ENCODE results near the gene SYNE1.

Gene SYNE1

DNA sequence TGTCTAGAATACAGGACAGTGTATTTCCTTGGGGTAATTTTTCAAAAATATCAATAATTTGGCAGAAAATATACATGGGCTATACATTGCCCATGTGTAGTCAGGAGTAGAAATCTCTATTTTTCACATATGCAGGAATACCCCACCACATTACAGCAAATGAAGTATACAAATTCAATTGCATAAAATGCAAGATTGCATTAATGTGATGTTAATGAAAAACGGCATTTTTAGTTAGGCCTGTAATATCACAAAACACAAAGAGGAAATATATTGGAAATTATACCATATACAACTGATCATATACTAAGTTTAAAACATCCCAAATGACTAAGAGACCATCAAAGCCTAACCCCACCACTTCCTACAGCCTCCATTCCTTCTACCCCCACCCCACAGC lies 154.9 kb downstream of the SYNE1 start:
- DNase-seq (ENCODE audit: low read depth in 1 of 2, low spot score in 1 of 2) = no peak
- no peak for TF ChIP-seq POLR2AphosphoS5 (IDR thresholded peaks at IDR 0.05; ENCODE audit: low read depth)
- no peak for TF ChIP-seq SPI1 (IDR thresholded peaks at IDR 0.05; ENCODE audit: borderline replicate concordance, low read depth)
- Histone ChIP-seq H3K4me3 (replicated peaks; ENCODE audit: insufficient read depth, low read length) (no peak overlapping the region), H3K27ac (replicated peaks) (no peak overlapping the region), H3K27me3 (ENCODE audit: insufficient read depth, poor library complexity, severe bottlenecking) (peaks cover 3% of the 10 kb centered on the region)

DNA sequence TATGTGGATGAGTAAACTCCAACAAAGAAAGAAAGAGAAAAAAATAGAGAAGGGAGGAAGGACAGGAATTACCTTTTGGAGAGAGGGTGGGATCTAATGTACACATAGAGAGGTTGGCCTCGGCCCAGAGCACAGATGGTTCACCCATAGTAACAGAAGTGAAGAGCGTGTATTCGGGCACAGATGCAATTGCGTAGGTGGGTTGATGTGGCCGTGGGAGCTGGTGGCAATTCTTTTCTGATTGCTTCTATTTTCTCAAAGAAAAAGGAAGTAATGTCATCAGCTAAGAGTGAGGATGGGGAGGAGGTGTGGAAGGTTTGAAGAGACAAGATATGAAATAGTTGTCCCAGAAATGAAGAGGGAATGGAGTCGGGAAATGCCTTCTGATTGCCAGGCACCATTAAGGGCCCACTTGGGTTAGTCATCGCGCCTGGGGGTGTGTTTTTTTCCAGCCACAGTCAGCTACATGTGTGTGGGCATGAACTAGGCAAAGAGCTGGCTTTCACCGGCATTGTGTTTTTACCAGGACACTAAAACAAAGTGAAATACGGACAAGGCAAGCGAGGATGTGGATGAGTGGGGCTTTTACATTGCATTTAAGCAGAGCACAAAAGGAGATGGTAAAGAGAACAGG lies 158.7 kb downstream of the SYNE1 start:
- no peak for DNase-seq (ENCODE audit: low read depth in 1 of 2, low spot score in 1 of 2)
- Histone ChIP-seq H3K27me3 (ENCODE audit: insufficient read depth, poor library complexity, severe bottlenecking) (no peaks in the 10 kb centered on the region), H3K4me3 (replicated peaks; ENCODE audit: insufficient read depth, low read length) (no peak overlapping the region), H3K27ac (replicated peaks) (no peak overlapping the region)
- TF ChIP-seq, protein P1, sequence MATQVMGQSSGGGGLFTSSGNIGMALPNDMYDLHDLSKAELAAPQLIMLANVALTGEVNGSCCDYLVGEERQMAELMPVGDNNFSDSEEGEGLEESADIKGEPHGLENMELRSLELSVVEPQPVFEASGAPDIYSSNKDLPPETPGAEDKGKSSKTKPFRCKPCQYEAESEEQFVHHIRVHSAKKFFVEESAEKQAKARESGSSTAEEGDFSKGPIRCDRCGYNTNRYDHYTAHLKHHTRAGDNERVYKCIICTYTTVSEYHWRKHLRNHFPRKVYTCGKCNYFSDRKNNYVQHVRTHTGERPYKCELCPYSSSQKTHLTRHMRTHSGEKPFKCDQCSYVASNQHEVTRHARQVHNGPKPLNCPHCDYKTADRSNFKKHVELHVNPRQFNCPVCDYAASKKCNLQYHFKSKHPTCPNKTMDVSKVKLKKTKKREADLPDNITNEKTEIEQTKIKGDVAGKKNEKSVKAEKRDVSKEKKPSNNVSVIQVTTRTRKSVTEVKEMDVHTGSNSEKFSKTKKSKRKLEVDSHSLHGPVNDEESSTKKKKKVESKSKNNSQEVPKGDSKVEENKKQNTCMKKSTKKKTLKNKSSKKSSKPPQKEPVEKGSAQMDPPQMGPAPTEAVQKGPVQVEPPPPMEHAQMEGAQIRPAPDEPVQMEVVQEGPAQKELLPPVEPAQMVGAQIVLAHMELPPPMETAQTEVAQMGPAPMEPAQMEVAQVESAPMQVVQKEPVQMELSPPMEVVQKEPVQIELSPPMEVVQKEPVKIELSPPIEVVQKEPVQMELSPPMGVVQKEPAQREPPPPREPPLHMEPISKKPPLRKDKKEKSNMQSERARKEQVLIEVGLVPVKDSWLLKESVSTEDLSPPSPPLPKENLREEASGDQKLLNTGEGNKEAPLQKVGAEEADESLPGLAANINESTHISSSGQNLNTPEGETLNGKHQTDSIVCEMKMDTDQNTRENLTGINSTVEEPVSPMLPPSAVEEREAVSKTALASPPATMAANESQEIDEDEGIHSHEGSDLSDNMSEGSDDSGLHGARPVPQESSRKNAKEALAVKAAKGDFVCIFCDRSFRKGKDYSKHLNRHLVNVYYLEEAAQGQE (IDR thresholded peaks at IDR 0.05; ENCODE audit: insufficient replicate concordance, low read depth) = no peak
- no peak for TF ChIP-seq GABPA (IDR thresholded peaks at IDR 0.05; ENCODE audit: low read depth)
- no peak for TF ChIP-seq POLR2AphosphoS5 (IDR thresholded peaks at IDR 0.05; ENCODE audit: low read depth)
- TF ChIP-seq, protein P2, sequence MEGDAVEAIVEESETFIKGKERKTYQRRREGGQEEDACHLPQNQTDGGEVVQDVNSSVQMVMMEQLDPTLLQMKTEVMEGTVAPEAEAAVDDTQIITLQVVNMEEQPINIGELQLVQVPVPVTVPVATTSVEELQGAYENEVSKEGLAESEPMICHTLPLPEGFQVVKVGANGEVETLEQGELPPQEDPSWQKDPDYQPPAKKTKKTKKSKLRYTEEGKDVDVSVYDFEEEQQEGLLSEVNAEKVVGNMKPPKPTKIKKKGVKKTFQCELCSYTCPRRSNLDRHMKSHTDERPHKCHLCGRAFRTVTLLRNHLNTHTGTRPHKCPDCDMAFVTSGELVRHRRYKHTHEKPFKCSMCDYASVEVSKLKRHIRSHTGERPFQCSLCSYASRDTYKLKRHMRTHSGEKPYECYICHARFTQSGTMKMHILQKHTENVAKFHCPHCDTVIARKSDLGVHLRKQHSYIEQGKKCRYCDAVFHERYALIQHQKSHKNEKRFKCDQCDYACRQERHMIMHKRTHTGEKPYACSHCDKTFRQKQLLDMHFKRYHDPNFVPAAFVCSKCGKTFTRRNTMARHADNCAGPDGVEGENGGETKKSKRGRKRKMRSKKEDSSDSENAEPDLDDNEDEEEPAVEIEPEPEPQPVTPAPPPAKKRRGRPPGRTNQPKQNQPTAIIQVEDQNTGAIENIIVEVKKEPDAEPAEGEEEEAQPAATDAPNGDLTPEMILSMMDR (IDR thresholded peaks at IDR 0.05; ENCODE audit: insufficient read depth, low read length) = no peak
- no peak for TF ChIP-seq SPI1 (IDR thresholded peaks at IDR 0.05; ENCODE audit: borderline replicate concordance, low read depth)

DNA sequence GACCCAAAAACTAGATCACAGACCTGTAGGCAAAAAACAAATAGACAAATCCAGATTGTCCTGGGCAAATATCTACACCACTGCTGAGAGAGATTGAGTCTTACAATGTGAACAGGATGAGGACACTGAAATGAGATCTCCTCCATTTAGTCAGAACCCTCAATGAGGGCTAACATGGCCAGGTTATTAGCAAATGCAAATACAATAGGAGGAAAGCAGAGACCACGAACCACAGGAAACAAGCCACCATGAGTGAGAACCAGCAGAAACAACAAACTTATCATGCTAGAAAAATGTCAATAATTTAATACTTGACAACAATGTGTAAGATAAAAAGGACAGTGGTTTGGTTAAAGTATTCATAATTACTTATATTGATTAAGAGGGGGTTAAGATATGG lies 162.8 kb downstream of the SYNE1 start:
- no peak overlapping the region for H3K4me3 ChIP-seq (replicated peaks; ENCODE audit: insufficient read depth, low read length)
- DNase-seq (ENCODE audit: low read depth in 1 of 2, low spot score in 1 of 2) = no peak

DNA sequence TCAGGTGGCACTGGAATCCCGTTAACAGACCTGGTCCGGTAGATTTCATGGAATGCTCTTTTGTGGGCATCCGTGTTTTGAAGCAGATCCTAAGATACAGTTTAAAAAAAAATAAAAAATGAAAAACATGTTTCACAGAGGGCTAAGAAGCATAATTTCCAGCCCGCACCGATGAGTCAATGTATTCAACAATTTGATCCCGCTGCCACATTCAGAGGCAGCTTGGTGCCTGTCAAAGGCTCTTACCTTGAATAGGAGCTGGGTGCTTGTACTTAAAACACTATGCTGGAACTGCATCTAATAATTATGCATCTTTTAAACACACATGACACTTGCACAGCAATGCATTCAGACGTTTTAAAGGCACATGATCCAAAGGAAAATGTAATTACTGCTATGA lies 164.8 kb downstream of the SYNE1 start:
- Histone ChIP-seq H3K27ac (replicated peaks) (no peak overlapping the region), H3K27me3 (ENCODE audit: insufficient read depth, poor library complexity, severe bottlenecking) (no peaks in the 10 kb centered on the region), H3K4me3 (replicated peaks; ENCODE audit: insufficient read depth, low read length) (no peak overlapping the region)
- no peak for TF ChIP-seq POLR2AphosphoS5 (IDR thresholded peaks at IDR 0.05; ENCODE audit: low read depth)
- TF ChIP-seq, protein P1 (IDR thresholded peaks at IDR 0.05; ENCODE audit: insufficient replicate concordance, low read depth) = no peak
- TF ChIP-seq SPI1 (IDR thresholded peaks at IDR 0.05; ENCODE audit: borderline replicate concordance, low read depth) = no peak
- TF ChIP-seq, protein P2 (IDR thresholded peaks at IDR 0.05; ENCODE audit: insufficient read depth, low read length) = no peak
- no peak for TF ChIP-seq GABPA (IDR thresholded peaks at IDR 0.05; ENCODE audit: low read depth)
- no peak for DNase-seq (ENCODE audit: low read depth in 1 of 2, low spot score in 1 of 2)

More for the DNA sequence above, 162.8 kb downstream of the SYNE1 start:
- Histone ChIP-seq H3K27me3 (ENCODE audit: insufficient read depth, poor library complexity, severe bottlenecking) (no peaks in the 10 kb centered on the region), H3K27ac (replicated peaks) (no peak overlapping the region)
- TF ChIP-seq, protein P1 (IDR thresholded peaks at IDR 0.05; ENCODE audit: insufficient replicate concordance, low read depth) = no peak
- TF ChIP-seq, protein P2 (IDR thresholded peaks at IDR 0.05; ENCODE audit: insufficient read depth, low read length) = no peak

Measured in HL-60 (cell line).